ENCODE results near the gene EID2.

EID2 gene

DNA sequence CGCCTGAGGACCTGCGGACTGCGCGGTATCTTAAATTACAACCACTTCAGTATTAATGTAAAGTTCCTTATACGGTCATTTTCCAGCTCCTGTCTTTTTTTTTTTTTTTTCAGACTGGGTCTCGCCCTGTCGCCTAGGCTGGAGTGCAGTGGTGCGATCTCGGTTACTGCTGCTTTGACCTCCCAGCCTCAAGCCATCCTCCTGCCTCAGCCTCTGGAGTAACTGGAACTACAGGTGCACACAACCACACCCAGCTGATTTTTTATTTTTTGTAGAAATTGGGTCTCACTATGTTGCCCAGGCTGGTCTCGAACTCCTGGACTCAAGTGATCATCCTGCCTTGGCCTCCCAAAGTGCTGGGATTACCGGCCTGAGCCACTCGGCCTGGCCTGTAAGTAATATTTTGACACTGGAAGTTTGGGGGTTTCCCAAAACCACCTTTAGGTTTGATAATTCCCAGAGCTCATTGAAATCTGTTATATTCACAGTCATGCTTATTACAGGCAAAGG is 6.9 kb downstream of the EID2 start:
- DNase-seq = no peak

DNA sequence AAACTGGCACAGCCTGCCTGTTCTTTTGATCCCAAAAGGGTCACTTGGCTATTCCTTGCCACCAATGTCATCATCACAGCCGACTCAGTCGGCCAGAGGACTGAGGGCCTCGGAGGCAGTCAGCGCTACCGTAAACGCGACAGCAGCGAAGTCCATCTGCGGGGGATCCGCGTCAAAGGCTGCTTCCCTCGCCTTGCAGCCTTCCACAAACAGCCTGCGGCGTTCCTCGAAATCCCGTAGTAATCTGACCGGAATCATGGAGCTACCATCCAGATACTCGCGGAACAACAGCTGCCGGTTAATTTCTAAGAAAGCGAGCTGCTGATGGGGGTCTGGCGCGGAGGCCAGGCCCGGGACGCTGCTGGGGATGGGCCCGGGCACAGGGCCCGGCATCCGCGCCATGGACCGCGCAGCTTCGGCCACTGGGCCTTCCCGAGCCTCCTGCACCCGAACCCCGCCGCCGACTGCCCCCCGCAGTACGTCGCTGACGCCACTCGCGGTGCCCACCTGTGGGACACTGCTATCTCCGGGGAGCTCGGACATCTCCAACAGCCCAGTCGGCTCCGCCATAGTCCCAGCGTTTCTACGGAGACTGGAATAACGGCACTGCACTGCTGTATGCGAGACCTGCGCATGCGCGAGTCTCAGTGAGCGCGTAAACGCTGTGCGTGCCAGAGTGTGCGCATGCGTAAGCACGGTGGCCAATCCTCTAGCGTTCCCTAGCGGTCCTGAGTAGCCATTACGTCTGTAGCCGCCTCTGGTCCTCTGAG is 7.5 kb downstream of the EID2 start, which contains the start of gene EID2B:
Gene EID2B (minus strand): TSS at position 620 of the 770 bp plus-strand sequence. CDS start 50 bp downstream, at position 570.
- peak; percentile 95 for DNase-seq

DNA sequence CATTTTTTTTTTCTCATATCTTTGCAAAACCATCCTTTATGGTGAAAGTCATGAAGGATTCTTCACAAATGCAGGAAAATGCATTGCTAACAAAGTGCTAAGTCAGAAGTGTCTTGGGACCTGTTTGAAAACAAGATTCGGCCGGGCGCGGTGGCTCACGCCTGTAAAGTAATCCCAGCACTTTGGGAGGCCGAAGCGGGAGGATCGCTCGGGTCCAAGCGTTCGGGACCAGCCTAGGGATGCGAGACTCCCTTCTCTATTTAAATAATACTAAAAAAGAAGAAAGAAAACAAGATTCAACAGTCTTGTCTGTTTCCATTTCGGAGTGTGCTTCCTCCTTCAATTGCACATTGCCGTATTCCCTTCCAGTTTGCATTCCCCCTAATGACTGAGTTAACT is 8.1 kb downstream of the EID2 start:
- no peak for DNase-seq

DNA sequence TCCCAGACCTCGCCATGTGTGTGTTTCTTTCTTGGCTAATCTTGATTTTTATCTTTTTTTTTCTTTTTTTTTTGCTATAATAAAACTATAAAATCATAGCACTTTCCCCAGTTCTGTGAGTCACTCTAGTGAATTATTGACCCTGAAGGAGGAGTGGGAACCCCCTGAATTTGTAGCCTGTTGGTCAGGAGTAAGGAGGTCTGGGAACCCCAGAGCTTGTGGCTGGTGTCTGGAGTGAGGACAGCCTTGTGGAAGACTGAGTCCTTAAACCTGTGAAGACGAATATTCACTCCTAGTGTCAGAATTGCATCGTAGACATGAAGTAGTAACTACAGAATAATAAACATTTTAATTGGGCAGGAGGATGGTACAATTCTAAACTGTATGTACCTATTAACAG is 14.8 kb downstream of the EID2 start:
- no peak for DNase-seq

DNA sequence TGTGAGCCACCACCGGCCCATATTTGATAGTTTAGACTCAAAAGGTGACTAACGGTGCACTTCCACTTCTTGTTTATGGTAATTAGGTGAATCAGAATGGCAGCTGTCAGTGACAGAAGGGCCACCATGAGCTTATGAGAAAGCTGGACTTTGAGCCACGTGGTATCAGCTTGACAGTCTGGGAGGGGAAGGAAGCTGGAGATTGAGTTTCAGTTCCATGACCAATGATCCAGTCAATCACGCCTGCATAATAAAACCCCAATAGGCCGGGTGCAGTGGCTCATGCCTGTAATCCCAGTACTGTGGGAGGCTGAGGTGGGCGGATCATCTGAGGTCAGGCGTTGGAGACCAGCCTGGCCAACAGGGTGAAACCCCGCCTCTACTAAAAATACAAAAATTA is 15.5 kb downstream of the EID2 start:
- DNase-seq = peak; percentile 22

DNA sequence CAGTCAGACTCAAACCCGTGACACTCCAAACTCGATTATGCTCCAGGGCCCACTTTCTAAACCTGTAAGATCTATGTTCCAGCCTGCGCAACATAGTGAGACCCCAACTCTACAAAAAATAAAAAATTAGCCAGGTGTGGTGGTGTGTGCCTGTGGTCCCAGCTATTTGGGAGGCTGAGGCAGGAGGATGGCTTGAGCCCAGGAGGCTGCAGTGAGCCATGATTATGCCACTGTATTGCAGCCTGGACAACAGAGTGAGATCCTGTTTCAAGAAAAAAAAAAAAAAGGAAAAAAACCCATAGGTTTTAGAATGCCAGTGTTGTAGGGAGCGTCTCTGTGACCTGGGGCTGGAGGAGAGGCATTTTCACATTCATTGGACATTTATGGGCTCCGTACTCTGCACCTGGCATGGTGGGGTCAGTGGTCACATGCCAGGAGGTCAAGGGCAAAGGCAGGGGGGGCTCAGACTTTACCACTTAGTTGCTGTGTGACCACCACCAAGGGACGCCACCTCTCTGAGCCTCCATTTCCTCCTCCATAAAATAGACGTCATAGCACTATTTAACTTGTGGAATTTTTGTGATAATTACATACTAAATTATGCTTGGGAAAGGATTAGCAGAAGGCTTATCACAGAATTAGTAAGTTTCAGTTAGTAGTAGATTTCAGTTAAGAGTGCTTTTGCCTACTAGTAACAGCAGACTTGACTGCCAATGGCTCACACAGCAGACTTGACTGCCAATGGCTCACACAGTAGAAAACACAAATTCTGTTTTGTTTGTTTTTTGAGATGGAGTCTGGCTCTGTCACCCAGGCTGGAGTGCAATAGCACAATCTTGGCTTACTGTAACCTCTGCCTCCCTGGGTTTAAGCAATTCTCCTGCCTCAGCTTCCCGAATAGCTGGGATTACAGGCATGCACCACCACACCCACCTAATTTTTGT is 19.1 kb downstream of the EID2 start:
- no peak for DNase-seq

DNA sequence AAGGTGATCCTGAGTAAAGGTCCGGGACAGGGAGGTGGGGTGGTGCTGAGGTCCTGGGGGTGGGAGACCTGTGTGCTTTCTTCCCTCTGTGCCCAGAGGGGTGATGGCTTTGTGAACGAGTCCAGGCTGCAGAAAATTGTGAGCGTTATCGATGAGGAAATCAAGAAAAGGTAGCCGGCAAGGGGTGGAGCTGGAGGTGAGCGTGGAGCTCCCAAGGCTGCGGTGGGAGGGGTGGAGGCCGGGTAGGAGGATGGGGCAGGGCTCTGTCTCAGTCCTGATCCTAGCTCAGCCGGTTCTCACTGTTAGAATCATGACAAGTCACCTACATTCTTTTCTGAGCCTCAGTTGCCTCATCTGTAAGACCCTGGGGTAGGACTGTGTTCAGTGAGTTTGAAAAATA is 21.0 kb downstream of the EID2 start:
- DNase-seq = no peak

DNA sequence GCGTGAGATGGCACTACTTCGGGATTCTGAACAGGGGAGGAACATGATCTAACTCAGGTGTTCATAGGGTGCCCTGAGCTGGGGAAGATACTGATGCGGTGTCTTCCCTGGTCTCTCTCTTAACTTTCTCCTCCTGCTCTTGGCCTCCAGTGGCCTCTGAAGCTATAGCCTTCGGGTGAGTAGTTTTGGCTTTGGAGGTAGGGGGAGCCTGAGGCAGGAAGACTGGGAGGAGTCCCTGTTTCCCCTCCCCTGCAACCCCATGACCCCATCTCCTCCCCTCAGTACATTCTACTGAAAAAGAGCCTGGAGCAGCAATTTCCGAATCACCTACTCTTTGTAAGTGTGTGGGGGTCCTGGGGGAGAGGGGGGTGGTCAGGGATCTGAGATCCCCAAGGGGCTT is 21.5 kb downstream of the EID2 start:
- no peak for DNase-seq

DNA sequence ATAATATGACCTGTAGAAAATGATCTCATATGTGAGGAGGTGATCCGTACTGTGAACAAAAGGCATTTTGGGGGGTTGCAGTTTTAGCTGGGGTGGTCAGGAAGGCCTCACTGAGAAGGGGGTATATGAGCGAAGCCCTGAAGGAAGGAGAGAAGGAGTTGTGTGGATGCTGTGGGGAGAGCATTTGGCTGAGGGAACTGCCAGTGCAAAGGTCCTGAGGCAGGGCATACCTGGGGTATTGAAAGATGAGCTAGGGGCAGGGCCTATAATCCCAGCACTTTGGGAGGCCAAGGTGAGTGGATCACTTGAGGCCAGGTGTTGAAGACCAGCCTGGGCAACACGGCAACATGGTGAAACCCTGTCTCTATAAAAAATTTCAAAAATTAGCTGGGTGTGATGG is 22.5 kb downstream of the EID2 start:
- no peak for DNase-seq

DNA sequence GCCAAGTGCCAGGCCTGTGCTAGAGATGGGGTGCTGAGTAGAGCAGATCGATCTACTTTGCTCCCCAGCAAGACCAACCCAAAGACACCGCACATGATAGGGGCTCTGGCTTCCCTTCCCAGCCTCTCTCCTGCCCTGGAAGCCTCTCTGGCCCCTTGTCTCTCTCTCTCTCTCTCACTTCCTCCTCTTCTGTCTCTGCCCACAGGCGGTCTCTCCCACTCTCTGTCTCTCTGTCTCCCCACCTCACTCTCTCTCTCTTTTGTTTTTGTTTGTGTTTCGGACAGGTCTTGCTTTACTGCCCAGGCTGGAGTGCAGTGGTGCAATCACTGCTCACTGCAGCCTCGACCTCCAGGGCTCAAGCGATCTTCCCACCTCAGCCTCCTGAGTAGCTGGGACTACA is 23.7 kb downstream of the EID2 start:
- DNase-seq = no peak

DNA sequence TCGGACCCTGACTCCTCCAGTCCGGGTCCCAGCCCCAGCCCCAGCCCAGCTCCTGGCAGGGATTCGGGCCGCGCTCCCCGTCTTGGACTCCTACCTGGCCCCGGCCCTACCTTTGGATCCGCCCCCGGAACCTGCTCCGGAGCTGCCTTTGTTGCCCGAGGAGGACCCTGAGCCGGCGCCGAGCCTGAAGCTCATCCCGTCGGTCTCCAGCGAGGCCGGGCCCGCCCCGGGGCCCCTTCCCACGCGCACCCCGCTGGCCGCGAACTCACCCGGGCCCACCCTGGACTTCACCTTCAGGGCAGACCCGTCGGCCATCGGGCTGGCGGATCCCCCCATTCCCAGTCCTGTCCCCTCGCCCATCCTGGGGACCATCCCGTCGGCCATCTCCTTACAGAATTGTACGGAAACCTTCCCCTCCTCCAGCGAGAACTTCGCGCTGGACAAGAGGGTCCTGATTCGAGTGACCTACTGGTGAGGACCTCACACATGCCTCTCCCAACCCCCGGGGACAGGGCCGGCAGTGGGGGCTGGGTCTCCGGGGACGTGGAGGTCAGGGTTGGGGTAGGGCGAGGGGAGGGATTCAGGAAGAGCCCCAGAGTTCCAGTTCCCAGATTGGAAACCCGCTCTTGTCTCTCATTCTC is 24.3 kb downstream of the EID2 start:
- no peak for DNase-seq

DNA sequence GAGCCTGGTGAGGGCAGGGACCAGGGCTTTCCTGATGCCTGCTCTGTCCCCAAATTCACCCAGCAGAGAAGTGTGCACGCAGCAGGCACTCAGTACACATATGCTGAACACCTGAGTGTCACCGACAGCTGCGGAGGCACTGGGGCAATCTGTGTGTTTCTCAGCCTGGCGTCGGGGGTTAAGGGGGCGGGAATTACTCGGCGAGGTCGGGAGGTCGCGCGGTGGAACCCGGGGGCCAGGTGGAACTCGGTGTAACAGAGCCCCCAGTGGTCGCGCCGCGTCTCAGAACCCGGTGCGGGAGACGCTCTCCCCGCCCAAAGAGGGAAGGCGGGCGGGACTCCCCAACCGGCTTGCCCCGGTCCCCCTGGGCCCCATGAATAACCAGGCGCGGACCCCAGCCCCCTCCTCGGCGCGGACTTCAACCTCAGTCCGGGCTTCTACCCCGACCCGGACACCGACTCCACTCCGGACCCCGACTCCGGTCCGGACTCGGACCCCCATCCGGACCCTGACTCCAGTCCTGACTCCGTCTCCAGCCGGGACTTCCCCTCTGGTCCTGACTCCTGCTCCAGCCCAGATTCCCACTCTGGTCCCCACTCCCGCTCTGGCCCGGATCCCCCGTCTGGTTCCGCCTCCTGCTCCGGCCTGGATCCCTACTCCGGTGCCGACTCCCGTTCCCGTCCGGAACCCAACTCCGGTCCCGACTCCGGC is 25.0 kb downstream of the EID2 start, which contains the start of gene SELENOV:
Gene SELENOV (plus strand): TSS at position 300 of the 711 bp plus-strand sequence. CDS start 74 bp downstream, at position 374.
- no peak for DNase-seq

DNA sequence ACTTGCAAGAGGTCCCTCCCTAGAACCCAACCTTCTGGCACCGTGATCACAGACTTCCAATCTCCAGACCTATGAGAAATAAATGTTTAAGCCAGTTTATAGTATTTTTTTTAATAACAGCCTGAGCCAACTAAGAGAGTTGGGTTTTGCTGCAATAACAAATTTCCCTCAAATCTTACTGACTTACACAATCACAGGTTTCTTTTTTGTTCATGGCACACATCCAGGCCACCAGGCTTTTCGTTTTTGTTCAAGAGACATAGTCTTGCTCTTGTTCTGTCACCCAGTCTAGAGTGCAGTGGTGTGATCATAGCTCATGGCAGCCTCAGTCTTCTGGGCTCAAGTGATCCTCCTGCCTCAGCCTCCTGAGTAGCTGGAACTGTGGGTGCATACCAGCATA is 27.0 kb downstream of the EID2 start:
- no peak for DNase-seq

DNA sequence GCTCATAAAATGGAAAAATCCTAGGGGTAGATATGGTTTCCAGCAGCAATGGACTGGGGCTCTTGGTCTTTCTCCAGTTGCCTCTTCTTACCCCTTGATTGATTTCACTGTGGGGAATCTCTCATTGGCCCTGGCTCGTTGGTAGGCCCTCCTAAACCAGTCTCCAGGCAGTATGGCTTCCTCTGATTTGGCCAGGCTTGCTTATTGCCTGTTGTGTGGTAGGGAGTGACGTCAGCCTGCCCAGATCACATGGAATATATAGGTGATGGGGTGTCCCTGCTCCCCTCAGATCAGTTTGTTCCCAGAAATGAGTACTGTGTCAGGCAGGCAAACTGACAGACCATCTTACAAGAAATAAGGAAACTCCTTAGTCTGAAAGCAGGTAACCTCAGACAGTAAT is 30.7 kb downstream of the EID2 start:
- DNase-seq = no peak

DNA sequence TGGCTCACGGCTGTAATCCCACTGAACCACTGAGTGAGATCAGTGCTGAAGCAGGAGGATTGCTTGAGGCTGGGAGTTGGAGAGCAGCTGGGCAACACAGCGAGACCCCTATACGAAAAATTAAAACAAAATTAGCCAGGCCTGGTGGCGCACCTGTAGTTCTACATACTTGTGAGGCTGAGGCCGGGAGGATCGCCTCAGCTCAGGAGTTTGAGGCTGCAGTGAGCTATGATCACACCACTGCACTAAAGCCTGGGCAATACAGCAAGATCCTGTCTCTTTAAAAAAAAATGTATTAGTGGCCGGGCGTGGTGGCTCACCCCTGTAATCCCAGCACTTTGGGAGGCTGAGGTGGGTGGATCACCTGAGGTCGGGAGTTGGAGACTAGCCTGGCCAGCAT is 31.3 kb downstream of the EID2 start:
- DNase-seq = no peak

DNA sequence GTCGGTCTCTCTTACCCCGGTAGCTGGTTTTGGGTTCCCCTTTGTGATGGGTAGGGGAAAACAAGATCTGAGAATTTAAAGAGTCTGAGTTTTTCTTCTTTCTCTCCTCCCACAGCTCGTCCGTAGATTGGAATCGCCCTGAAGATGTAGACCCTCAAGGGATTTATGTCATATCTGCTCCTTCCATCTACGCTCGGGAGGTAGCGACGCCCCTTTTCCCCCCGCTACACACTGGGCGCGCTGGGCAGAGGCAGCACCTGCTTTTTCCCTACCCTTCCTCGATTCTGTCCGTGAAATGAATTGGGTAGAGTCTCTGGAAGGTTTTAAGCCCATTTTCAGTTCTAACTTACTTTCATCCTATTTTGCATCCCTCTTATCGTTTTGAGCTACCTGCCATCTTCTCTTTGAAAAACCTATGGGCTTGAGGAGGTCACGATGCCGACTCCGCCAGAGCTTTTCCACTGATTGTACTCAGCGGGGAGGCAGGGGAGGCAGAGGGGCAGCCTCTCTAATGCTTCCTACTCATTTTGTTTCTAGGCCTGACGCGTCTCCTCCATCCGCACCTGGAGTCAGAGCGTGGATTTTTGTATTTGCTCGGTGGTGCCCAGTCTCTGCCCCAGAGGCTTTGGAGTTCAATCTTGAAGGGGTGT is 32.1 kb downstream of the EID2 start:
- no peak for DNase-seq

DNA sequence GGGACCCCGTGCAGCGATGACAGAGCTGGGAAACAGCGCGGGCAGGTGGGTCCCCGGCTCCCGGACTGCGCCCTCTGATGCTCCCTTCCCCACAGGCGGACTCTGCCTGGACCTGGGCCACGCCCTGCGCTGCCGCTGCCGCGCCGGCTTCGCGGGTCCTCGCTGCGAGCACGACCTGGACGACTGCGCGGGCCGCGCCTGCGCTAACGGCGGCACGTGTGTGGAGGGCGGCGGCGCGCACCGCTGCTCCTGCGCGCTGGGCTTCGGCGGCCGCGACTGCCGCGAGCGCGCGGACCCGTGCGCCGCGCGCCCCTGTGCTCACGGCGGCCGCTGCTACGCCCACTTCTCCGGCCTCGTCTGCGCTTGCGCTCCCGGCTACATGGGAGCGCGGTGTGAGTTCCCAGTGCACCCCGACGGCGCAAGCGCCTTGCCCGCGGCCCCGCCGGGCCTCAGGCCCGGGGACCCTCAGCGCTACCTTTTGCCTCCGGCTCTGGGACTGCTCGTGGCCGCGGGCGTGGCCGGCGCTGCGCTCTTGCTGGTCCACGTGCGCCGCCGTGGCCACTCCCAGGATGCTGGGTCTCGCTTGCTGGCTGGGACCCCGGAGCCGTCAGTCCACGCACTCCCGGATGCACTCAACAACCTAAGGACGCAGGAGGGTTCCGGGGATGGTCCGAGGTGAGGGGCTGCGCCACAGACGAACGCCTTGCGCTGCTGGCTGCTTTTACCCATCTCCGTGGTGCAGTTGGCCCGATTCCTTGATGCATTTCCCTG is 32.8 kb downstream of the EID2 start:
- DNase-seq = peak; percentile 61

DNA sequence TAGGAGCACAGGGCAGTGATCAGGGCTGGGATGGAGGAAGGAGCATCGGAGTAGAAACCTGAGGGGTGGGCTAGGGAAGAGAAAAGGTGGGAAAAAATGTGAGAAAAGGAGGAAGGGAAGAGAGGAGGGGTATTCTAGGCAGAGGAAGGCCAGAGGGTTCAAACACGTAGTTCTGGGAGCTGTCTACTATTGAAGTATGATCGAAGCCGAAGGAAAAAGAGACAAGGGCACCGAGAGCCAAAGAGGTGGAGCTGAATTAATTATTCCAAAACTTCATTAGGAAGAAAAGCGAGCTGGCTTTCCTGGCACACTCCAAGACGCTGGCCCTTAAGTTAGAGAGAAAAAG is 33.4 kb downstream of the EID2 start:
- no peak for DNase-seq

DNA sequence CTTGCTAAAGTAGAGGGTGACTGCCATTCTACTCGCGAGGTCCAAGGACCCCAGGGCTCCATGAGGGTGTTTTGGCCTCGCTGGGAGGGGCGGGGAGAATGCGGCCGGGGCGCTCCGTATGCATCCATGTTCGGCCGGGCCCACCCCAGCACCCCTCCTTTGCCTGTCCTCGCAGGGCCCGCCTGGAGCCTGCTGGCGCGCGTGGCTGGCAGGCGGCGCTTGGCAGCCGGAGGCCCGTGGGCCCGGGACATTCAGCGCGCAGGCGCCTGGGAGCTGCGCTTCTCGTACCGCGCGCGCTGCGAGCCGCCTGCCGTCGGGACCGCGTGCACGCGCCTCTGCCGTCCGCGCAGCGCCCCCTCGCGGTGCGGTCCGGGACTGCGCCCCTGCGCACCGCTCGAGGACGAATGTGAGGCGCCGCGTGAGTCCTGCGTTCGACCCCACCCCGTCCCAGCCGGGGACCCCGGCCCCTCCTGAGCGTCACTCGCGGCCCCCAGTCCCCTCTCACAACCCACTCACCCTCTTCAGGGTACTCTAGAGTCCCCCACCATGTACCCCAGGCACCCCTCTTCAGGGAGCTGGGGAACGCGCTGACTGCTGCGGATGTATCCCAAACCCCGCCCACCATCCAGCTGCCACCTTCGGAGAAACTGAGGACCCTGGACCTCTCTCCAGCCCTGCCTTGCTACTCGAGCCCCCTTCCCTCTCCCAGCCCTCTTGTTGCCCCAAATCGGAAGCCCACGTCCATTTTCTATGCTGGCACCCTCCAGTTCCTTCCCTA is 37.1 kb downstream of the EID2 start:
- peak; percentile 76 for DNase-seq

DNA sequence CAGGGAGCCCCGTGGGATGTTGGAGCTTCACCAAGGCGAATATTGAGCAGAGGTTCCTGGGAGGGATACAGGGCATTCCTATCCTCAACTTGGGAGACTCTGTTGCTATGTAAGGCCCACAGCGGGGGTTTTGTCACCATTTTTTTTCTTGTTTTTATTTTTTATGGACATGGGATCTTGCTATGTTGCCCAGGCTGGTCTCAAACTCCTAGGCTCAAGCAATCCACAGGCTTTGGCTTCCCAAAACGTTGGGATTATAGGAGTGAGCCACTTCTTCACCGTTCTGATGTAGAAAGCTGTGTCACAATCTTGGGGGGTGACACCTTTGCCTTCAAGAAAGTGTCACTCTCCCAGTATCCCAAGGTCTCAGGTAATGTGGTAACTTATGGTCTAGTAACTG is 38.6 kb downstream of the EID2 start:
- DNase-seq = no peak

Measured in CD4-positive, alpha-beta T cell treated with Interleukin-17A for 1 hour (primary cell).